ENCODE measurements around the gene NAV3. TPM values are rescaled to one million over a fixed set of nuclear protein-coding genes. Genes with fewer than 3 reads are reported as not detected.
A peak's percentile ranks its signal among the peaks of the same experiment; 100 is the strongest.

Gene NAV3
- polyA plus RNA-seq, 1 experiment, result 91.7 TPM

DNA sequence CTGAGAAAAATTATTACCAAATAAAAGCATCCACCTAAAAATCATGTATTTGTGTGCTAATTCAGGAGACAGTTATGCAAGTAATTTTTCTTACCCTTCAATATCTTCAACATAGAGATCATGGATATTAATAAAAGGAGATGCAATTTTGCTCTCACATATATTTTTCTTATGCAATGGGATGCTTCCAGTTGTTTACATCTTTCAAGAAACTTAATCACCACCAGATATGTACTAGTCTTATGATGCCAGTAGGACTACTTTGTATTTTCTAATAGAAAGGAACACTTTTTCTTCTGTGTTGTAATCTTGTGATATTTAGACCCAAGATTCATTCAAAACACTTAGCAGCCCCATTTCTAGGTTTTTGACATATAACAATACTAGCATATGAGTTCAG, 107.6 kb downstream of the NAV3 start:
- H3K4me3 ChIP-seq (ENCODE audit: low read depth, low read length), result no peak overlapping the region
- no peak for DNase-seq (ENCODE audit: low read depth)
- ChIA-PET POLR2A (no interaction called here), CTCF (interaction anchor here (0.6 kb wide), 1 partner anchor 11 kb away, joined by 3 read pairs; no protein-coding TSS in a partner anchor)
- no peaks in the 10 kb centered on the region for H3K27me3 ChIP-seq (ENCODE audit: control insufficient read depth, insufficient read depth, low read length)
- TF ChIP-seq, protein P1, sequence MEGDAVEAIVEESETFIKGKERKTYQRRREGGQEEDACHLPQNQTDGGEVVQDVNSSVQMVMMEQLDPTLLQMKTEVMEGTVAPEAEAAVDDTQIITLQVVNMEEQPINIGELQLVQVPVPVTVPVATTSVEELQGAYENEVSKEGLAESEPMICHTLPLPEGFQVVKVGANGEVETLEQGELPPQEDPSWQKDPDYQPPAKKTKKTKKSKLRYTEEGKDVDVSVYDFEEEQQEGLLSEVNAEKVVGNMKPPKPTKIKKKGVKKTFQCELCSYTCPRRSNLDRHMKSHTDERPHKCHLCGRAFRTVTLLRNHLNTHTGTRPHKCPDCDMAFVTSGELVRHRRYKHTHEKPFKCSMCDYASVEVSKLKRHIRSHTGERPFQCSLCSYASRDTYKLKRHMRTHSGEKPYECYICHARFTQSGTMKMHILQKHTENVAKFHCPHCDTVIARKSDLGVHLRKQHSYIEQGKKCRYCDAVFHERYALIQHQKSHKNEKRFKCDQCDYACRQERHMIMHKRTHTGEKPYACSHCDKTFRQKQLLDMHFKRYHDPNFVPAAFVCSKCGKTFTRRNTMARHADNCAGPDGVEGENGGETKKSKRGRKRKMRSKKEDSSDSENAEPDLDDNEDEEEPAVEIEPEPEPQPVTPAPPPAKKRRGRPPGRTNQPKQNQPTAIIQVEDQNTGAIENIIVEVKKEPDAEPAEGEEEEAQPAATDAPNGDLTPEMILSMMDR (IDR thresholded peaks at IDR 0.05; ENCODE audit: insufficient read depth, low read depth, low read length), result no peak
- H3K36me3 ChIP-seq (ENCODE audit: control insufficient read depth, insufficient read depth, low read length), result no peaks in the 10 kb centered on the region

DNA sequence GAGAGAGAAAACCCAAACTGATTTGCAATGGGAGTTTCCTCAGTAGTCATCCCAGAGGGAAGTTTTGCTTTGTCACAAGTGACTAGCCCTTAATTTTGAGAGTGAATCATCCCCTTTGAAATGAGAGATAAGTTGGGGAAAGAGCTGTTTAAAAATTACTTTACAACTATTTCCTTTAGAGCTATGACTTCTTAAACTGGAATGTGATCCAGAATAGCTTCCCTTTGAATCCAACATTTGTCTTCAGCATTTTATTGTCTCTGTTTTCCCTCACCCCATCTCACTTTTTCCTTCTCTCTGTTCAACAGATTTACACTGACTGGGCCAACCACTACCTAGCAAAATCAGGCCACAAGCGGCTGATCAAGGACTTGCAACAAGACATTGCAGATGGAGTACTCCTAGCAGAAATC, 109.3 kb downstream of the NAV3 start:
- ChIA-PET CTCF (interaction anchor here (0.6 to 1.5 kb wide), 6 partner anchors 12 to 891 kb away, joined by 3 to 7 read pairs (median 4); no protein-coding TSS in a partner anchor), POLR2A (interaction anchor here (0.6 kb wide), 2 partner anchors 17 to 879 kb away, joined by 3 to 4 read pairs; no protein-coding TSS in a partner anchor)
- Histone ChIP-seq H3K4me3 (ENCODE audit: low read depth, low read length) (peak overlapping the region; percentile 53), H3K27me3 (ENCODE audit: control insufficient read depth, insufficient read depth, low read length) (no peaks in the 10 kb centered on the region), H3K36me3 (ENCODE audit: control insufficient read depth, insufficient read depth, low read length) (no peaks in the 10 kb centered on the region)
- TF ChIP-seq, protein P1 (IDR thresholded peaks at IDR 0.05; ENCODE audit: insufficient read depth, low read depth, low read length), result no peak
- peak; percentile 80 for DNase-seq (ENCODE audit: low read depth)

DNA sequence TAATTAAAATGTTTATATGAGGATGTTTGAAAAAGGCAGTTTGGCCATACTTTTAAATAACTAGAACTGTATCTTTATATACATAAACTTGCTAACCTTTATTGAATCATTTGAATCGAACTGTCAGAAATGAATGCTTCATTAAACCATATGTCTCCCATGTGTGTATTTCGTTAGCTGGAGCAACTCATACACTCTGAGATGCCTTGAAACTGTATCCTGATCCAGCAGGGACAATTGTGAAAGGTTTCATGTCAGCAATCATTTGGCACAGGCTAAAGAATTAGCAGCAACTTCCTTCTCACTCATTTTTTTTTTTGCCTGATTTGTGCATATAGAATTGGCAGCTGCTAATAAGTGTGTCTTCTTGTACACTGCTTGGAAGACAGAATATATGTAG, 109.9 kb downstream of the NAV3 start:
- no peak for DNase-seq (ENCODE audit: low read depth)
- ChIA-PET CTCF (interaction anchor here (0.6 to 1.5 kb wide), 4 partner anchors 11 to 316 kb away, joined by 3 to 7 read pairs (median 5); no protein-coding TSS in a partner anchor), POLR2A (interaction anchor here (0.6 kb wide), 1 partner anchor 1252 kb away, joined by 3 read pairs; no protein-coding TSS in a partner anchor)
- TF ChIP-seq, protein P1 (IDR thresholded peaks at IDR 0.05; ENCODE audit: insufficient read depth, low read depth, low read length), result no peak
- H3K4me3 ChIP-seq (ENCODE audit: low read depth, low read length), result peak overlapping the region; percentile 53
- no peaks in the 10 kb centered on the region for H3K27me3 ChIP-seq (ENCODE audit: control insufficient read depth, insufficient read depth, low read length)
- H3K36me3 ChIP-seq (ENCODE audit: control insufficient read depth, insufficient read depth, low read length), result no peaks in the 10 kb centered on the region

DNA sequence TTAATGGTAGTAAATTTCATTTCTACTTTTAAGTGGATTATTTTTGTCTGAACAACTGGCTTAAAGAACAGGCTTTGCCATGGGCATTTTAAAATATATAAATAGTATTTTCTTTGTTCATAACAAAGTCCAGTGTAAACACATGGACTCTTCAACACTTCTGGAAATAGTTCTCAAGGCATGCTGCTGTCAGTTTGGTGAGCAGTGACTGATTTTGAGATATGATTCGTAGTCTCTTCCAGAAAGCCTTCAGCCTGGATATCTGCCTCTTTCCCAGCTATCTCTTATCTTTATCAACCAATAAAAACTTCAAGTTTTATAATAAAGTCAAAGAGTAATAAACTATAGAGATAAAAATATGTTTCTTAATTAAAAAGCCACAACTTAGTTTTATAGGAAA, 110.7 kb downstream of the NAV3 start:
- H3K4me3 ChIP-seq (ENCODE audit: low read depth, low read length), result peak overlapping the region; percentile 53
- TF ChIP-seq, protein P1 (IDR thresholded peaks at IDR 0.05; ENCODE audit: insufficient read depth, low read depth, low read length), result no peak
- H3K36me3 ChIP-seq (ENCODE audit: control insufficient read depth, insufficient read depth, low read length), result no peaks in the 10 kb centered on the region
- CTCF ChIA-PET, result interaction anchor here (1.4 kb wide), 1 partner anchor 13 kb away, joined by 3 read pairs; no protein-coding TSS in a partner anchor
- no peak for DNase-seq (ENCODE audit: low read depth)
- POLR2A ChIA-PET, result interaction anchor here (0.6 kb wide), 1 partner anchor 1253 kb away, joined by 3 read pairs; no protein-coding TSS in a partner anchor
- H3K27me3 ChIP-seq (ENCODE audit: control insufficient read depth, insufficient read depth, low read length), result no peaks in the 10 kb centered on the region

DNA sequence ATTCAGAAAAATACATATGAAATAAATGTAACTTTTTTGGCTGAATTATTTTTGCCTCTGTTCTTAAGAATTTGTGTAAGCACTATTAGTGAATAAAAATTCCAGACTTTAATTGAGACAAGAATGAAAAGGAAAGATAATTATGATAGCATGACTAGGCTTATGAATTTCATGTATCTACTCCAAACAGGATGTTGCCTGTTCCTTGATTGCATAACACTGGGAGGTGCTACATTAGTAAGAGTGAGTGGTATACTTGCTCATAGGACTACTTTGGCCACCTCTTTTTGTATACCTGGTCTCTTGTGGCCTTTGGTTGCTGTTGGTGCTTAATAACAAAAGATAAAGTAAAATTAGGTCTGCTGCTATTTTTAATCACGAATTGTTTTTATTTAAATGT, 112.8 kb downstream of the NAV3 start:
- Histone ChIP-seq H3K36me3 (ENCODE audit: control insufficient read depth, insufficient read depth, low read length) (no peaks in the 10 kb centered on the region), H3K4me3 (ENCODE audit: low read depth, low read length) (no peak overlapping the region), H3K27me3 (ENCODE audit: control insufficient read depth, insufficient read depth, low read length) (no peaks in the 10 kb centered on the region)
- DNase-seq (ENCODE audit: low read depth), result no peak
- TF ChIP-seq, protein P1 (IDR thresholded peaks at IDR 0.05; ENCODE audit: insufficient read depth, low read depth, low read length), result no peak
- CTCF ChIA-PET, result no interaction called here
- POLR2A ChIA-PET, result interaction anchor here (0.6 kb wide), 1 partner anchor 1915 kb away, joined by 3 read pairs; no protein-coding TSS in a partner anchor
